PFSK-1 (cell line): ENCODE results near the gene ULK1.

Source experiments
- FOXP2 ChIP-seq: optimal IDR thresholded peaks from 2 replicates; pipeline ENCODE3; 2011; ENCODE audit warnings: borderline replicate concordance, control low read depth, inconsistent platforms; ENCODE audit not compliant: insufficient read depth; ENCODE audit errors: extremely low read length, extremely low read depth
- POLR2AphosphoS5 ChIP-seq: IDR thresholded peaks from 2 replicates; pipeline ENCODE4 v1.6.1; 2012; ENCODE audit warnings: low read depth, mild to moderate bottlenecking, control low read depth, low read length, moderate library complexity
- REST ChIP-seq, 2 experiments: IDR thresholded peaks; 2 replicates each; pipeline versions ENCODE4 v1.6.1 to v1.8.0; 2011 to 2012; ENCODE audit warnings: low read depth in 2 of 2, low read length in 2 of 2, control low read depth in 1 of 2, inconsistent platforms in 1 of 2, mild to moderate bottlenecking in 1 of 2, moderate library complexity in 1 of 2; ENCODE audit not compliant: insufficient read depth in 1 of 2
- SIN3A ChIP-seq: IDR thresholded peaks from 2 replicates; pipeline ENCODE4 v1.6.1; 2012; ENCODE audit warnings: mild to moderate bottlenecking, low read length, moderate library complexity, borderline replicate concordance; ENCODE audit not compliant: insufficient read depth
- TAF1 ChIP-seq: IDR thresholded peaks from 2 replicates; pipeline ENCODE4 v1.6.1; 2012; ENCODE audit warnings: low read length, control low read depth, borderline replicate concordance; ENCODE audit not compliant: insufficient read depth

Gene ULK1

GRCh38 chr12:131907379-131908091, 13.1 kb downstream of the ULK1 start:
- TF ChIP-seq SIN3A (no peak), REST (IDR thresholded peaks at IDR 0.05; ENCODE audit: insufficient read depth in 1 of 2, low read depth in 2 of 2, low read length in 2 of 2) (no peak), FOXP2 (no peak), POLR2AphosphoS5 (no peak), TAF1 (no peak)

GRCh38 chr12:131908092-131909080, 14.0 kb downstream of the ULK1 start:
- TF ChIP-seq SIN3A, result no peak
- TF ChIP-seq TAF1, result no peak
- no peak for TF ChIP-seq REST (IDR thresholded peaks at IDR 0.05; ENCODE audit: insufficient read depth in 1 of 2, low read depth in 2 of 2, low read length in 2 of 2)
- no peak for TF ChIP-seq POLR2AphosphoS5
- TF ChIP-seq FOXP2, result no peak

- TF ChIP-seq POLR2AphosphoS5 (no peak), SIN3A (no peak), FOXP2 (no peak), TAF1 (no peak), REST (IDR thresholded peaks at IDR 0.05; ENCODE audit: insufficient read depth in 1 of 2, low read depth in 2 of 2, low read length in 2 of 2) (no peak)
These were observed 14.8 kb downstream of the ULK1 start for GRCh38 chr12:131909081-131909751.

GRCh38 chr12:131909752-131910219, 15.4 kb downstream of the ULK1 start:
- TF ChIP-seq SIN3A (no peak), FOXP2 (no peak), TAF1 (no peak), REST (IDR thresholded peaks at IDR 0.05; ENCODE audit: insufficient read depth in 1 of 2, low read depth in 2 of 2, low read length in 2 of 2) (no peak), POLR2AphosphoS5 (no peak)
